ENCODE data around the gene LIN7B. TPM values are rescaled to one million over a fixed set of nuclear protein-coding genes. Genes with fewer than 3 reads are reported as not detected.
A peak's percentile ranks its signal among the peaks of the same experiment; 100 is the strongest.
"Not testable (repeated sequence)": the region's sequence is repeated elsewhere in the genome, so short reads cannot be mapped to it uniquely, and the experiment has no call there.

Gene LIN7B
- total and polyA plus RNA-seq, 8 donors: 4.0 to 118 (median 11.5) TPM; not detected in 1

GRCh38 chr19:49125025-49125731 is 11.0 kb downstream of the LIN7B start:
- WGBS, 5 donors: 20 to 38% (median 28%) methylated on average over 18 to 23 of the region's 23 CpGs
- Histone ChIP-seq H3K27ac (no peak overlapping the region), H3K4me3 (no peak overlapping the region), H3K4me1 (peaks cover 16 to 34% (median 21%) of the 10 kb centered on the region in 4 donors), H3K27me3 (peaks cover 0 to 8% (median 4%) of the 10 kb centered on the region in 3 donors), H3K36me3 (no peaks in the 10 kb centered on the region), H3K9me3 (no peaks in the 10 kb centered on the region)
- TF ChIP-seq EP300 (IDR thresholded peaks at IDR 0.05) (no peak), POLR2A (IDR thresholded peaks at IDR 0.05) (no peak), POLR2AphosphoS5 (IDR thresholded peaks at IDR 0.05) (no peak)
- TF ChIP-seq, protein P1, sequence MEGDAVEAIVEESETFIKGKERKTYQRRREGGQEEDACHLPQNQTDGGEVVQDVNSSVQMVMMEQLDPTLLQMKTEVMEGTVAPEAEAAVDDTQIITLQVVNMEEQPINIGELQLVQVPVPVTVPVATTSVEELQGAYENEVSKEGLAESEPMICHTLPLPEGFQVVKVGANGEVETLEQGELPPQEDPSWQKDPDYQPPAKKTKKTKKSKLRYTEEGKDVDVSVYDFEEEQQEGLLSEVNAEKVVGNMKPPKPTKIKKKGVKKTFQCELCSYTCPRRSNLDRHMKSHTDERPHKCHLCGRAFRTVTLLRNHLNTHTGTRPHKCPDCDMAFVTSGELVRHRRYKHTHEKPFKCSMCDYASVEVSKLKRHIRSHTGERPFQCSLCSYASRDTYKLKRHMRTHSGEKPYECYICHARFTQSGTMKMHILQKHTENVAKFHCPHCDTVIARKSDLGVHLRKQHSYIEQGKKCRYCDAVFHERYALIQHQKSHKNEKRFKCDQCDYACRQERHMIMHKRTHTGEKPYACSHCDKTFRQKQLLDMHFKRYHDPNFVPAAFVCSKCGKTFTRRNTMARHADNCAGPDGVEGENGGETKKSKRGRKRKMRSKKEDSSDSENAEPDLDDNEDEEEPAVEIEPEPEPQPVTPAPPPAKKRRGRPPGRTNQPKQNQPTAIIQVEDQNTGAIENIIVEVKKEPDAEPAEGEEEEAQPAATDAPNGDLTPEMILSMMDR (IDR thresholded peaks at IDR 0.05): no peak
- intact Hi-C loops (cut with DNase I; ENCODE audit: low total_unique reads): no loop called here
- DNase-seq: peak in 1 of 2 donors; percentile 86

DNA sequence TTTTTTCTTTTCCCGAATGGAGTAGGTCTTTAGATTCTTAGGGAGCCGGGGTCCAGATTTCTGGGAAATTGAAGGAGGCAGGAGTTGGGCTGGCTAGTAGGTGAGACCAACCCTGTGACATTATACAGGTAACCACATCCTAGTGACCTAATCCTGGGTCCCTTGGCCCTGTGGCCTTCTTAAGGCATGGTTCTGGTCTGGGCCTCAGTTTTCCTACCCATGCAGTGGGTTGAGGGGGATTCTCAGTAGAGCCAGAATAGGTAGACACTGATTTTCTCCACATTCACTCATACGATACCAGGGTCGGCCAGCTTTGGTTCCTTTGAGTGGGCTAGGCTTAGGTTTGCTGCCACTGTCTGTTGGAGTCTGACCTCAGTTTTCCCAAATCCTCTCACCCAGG is 12.4 kb downstream of the LIN7B start:
- Histone ChIP-seq H3K27me3 (no peaks in the 10 kb centered on the region), H3K9me3 (no peaks in the 10 kb centered on the region), H3K36me3 (no peaks in the 10 kb centered on the region), H3K27ac (no peak overlapping the region), H3K4me1 (peaks cover 12 to 28% (median 19%) of the 10 kb centered on the region in 4 donors), H3K4me3 (no peak overlapping the region)
- TF ChIP-seq, protein P1 (IDR thresholded peaks at IDR 0.05): no peak
- TF ChIP-seq EP300 (IDR thresholded peaks at IDR 0.05) (no peak), POLR2AphosphoS5 (IDR thresholded peaks at IDR 0.05) (no peak), POLR2A (IDR thresholded peaks at IDR 0.05) (no peak)
- intact Hi-C loops (cut with DNase I; ENCODE audit: low total_unique reads): no loop called here
- WGBS, 5 donors: 79 to 86% (median 83%) methylated on average over 4 of the region's 4 CpGs
- no peak for DNase-seq

GRCh38 chr19:49127225-49127624 is 13.1 kb downstream of the LIN7B start:
- H3K4me1 ChIP-seq: peaks cover 12 to 28% (median 19%) of the 10 kb centered on the region in 4 donors
- H3K4me3 ChIP-seq: peak overlapping the region in 1 of 4 donors; percentile 39
- intact Hi-C loops (cut with DNase I; ENCODE audit: low total_unique reads); H3K36me3 ChIP-seq; H3K27me3 ChIP-seq; DNase-seq; H3K9me3 ChIP-seq; H3K27ac ChIP-seq: not testable (repeated sequence)
- 96 to 97% (median 97%) methylated on average over 12 of the region's 12 CpGs for WGBS, 5 donors

DNA sequence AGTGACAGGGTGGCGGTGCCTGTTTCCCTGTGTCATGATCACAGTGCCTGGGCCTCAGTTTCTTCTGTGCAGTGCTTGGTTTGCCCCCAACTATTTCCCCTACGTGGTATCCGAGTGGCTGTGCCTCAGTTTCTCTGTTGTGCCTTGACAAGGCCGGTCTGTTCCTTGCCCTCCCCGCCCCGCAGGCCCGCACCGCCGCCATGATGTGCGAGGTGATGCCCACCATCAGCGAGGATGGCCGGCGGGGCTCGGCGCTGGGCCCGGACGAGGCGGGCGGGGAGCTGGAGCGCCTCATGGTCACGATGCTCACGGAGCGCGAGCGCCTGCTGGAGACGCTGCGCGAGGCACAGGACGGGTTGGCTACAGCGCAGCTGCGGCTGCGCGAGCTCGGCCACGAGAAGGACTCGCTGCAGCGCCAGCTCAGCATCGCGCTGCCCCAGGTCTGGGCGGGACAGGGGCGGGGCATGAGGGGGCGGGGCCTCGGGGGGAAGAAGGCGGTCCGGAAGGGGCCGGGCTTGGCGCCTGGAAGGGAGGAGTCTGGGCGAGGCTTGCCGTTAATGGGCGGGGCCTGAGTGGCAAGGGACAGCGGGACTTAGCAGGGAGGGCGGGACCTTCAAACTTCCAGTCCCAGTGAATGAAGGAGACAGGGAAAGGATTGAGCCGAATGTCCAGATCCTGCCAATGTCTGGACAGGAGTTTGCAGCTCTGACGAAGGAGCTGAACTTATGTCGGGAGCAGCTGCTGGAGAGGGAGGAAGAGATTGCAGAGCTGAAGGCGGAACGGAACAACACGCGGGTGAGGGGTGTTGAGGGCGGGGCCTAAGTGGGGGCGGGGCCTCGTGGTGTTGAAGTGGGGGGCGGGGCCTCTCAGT is 13.7 kb downstream of the LIN7B start:
- Histone ChIP-seq H3K4me1 (peaks cover 13 to 31% (median 20%) of the 10 kb centered on the region in 4 donors), H3K36me3 (no peaks in the 10 kb centered on the region), H3K4me3 (peak overlapping the region; percentile 27 to 39 (median 32)), H3K27me3 (peaks cover 0 to 2% (median 0%) of the 10 kb centered on the region in 3 donors), H3K9me3 (no peaks in the 10 kb centered on the region), H3K27ac (peak overlapping the region; percentile 54 to 78 (median 66))
- 3 to 6% (median 4%) methylated on average over 25 to 63 of the region's 63 CpGs for WGBS, 5 donors
- TF ChIP-seq EP300 (IDR thresholded peaks at IDR 0.05) (no peak), POLR2AphosphoS5 (IDR thresholded peaks at IDR 0.05) (peak in 2 of 3 donors; percentile 26 to 79), POLR2A (IDR thresholded peaks at IDR 0.05) (no peak)
- TF ChIP-seq, protein P1 (IDR thresholded peaks at IDR 0.05): peak in 3 of 7 experiments; percentile 7 to 33 (median 13)
- peak; percentile 97 to 98 for DNase-seq
- intact Hi-C loops (cut with DNase I; ENCODE audit: low total_unique reads): no loop called here

Measured in stomach (tissue), 9 donors.